IPS DF 19.7 (cell line): Measurements from ENCODE around the gene CEP112.
"Not testable (repeated sequence)": the region's sequence is repeated elsewhere in the genome, so short reads cannot be mapped to it uniquely, and the experiment has no call there.

Source experiments
- DNase-seq: peaks from one replicate; pipeline ENCODE4 v3.0.0-alpha.2; 2013; ENCODE audit warnings: low read depth, low spot score

The CEP112 gene

GRCh38 chr17:65833214-65833613 lies 358.7 kb downstream of the CEP112 start:
- no peak for DNase-seq

- DNase-seq, result no peak
Measured at GRCh38 chr17:65830356-65830755, 361.6 kb downstream of the CEP112 start.

- DNase-seq, result not testable (repeated sequence)
Measured at GRCh38 chr17:65826577-65826976, 365.4 kb downstream of the CEP112 start.

- DNase-seq, result no peak
Measured at GRCh38 chr17:65824901-65825300, 367.0 kb downstream of the CEP112 start.

- DNase-seq, result no peak
Measured at GRCh38 chr17:65823713-65824112, 368.2 kb downstream of the CEP112 start.

- DNase-seq, result no peak
Measured at GRCh38 chr17:65820811-65821210, 371.1 kb downstream of the CEP112 start.

- no peak for DNase-seq
Measured at GRCh38 chr17:65820306-65820705, 371.6 kb downstream of the CEP112 start.

- no peak for DNase-seq
Measured at GRCh38 chr17:65819810-65820209, 372.1 kb downstream of the CEP112 start.

- DNase-seq, result no peak
Measured at GRCh38 chr17:65817951-65818350, 374.0 kb downstream of the CEP112 start.

- DNase-seq, result no peak
Measured at GRCh38 chr17:65814418-65814817, 377.5 kb downstream of the CEP112 start.

GRCh38 chr17:65813306-65813705 lies 378.6 kb downstream of the CEP112 start:
- DNase-seq, result no peak

- DNase-seq, result no peak
Measured at GRCh38 chr17:65811043-65811442, 380.9 kb downstream of the CEP112 start.

GRCh38 chr17:65809366-65809765 lies 382.6 kb downstream of the CEP112 start:
- no peak for DNase-seq

- DNase-seq, result not testable (repeated sequence)
Measured at GRCh38 chr17:65808566-65808965, 383.4 kb downstream of the CEP112 start.

GRCh38 chr17:65807361-65807760 lies 384.6 kb downstream of the CEP112 start:
- no peak for DNase-seq

- DNase-seq, result no peak
Measured at GRCh38 chr17:65801513-65801912, 390.4 kb downstream of the CEP112 start.

- DNase-seq, result no peak
Measured at GRCh38 chr17:65800655-65801054, 391.3 kb downstream of the CEP112 start.

GRCh38 chr17:65799869-65800268 lies 392.1 kb downstream of the CEP112 start:
- no peak for DNase-seq

GRCh38 chr17:65799454-65799853 lies 392.5 kb downstream of the CEP112 start:
- no peak for DNase-seq

- no peak for DNase-seq
Measured at GRCh38 chr17:65797809-65798208, 394.1 kb downstream of the CEP112 start.

GRCh38 chr17:65797101-65797500 lies 394.8 kb downstream of the CEP112 start:
- no peak for DNase-seq

- DNase-seq, result no peak
Measured at GRCh38 chr17:65794572-65794971, 397.4 kb downstream of the CEP112 start.

- no peak for DNase-seq
Measured at GRCh38 chr17:65790241-65790640, 401.7 kb downstream of the CEP112 start.

- DNase-seq, result no peak
Measured at GRCh38 chr17:65787503-65787902, 404.4 kb downstream of the CEP112 start.

- no peak for DNase-seq
Measured at GRCh38 chr17:65786479-65786878, 405.5 kb downstream of the CEP112 start.
